Trophoblast cell (in vitro differentiated cells and primary cell): Measurements from ENCODE around the gene TINCR.

Experiments
- DNase-seq, 2 donors: peaks; one replicate each; pipeline ENCODE4 v3.0.0-alpha.2; 2016
- H2AFZ ChIP-seq: 2 replicates; pipeline ENCODE4 v1.6.1; 2013; ENCODE audit warnings: low read length, moderate library complexity, mild to moderate bottlenecking; ENCODE audit not compliant: insufficient read depth, poor library complexity
- H2AK5ac ChIP-seq: 2 replicates; pipeline ENCODE4 v1.6.1; 2013; ENCODE audit warnings: mild to moderate bottlenecking, low read length
- H2BK120ac ChIP-seq: 2 replicates; pipeline ENCODE4 v1.6.1; 2013; ENCODE audit warnings: low read length, mild to moderate bottlenecking, moderate library complexity; ENCODE audit not compliant: insufficient read depth, poor library complexity
- H2BK12ac ChIP-seq: 2 replicates; pipeline ENCODE4 v1.6.1; 2013; ENCODE audit warnings: mild to moderate bottlenecking, low read length, moderate library complexity
- H2BK5ac ChIP-seq: 2 replicates; pipeline ENCODE4 v1.6.1; 2013; ENCODE audit warnings: low read length, low read depth, moderate library complexity, mild to moderate bottlenecking; ENCODE audit not compliant: poor library complexity
- H3K14ac ChIP-seq: 2 replicates; pipeline ENCODE4 v1.6.1; 2013; ENCODE audit warnings: mild to moderate bottlenecking, low read length
- H3K18ac ChIP-seq: 2 replicates; pipeline ENCODE4 v1.6.1; 2013; ENCODE audit warnings: mild to moderate bottlenecking, low read length
- H3K23ac ChIP-seq: 2 replicates; pipeline ENCODE4 v1.6.1; 2013; ENCODE audit warnings: low read length
- H3K27ac ChIP-seq: 2 replicates; pipeline ENCODE4 v1.5.1; 2013; ENCODE audit warnings: low read depth, mild to moderate bottlenecking, inconsistent platforms, low read length, moderate library complexity
- H3K27me3 ChIP-seq: 2 replicates; pipeline ENCODE4 v1.6.1; 2013; ENCODE audit warnings: inconsistent platforms, mild to moderate bottlenecking, low read length, moderate library complexity; ENCODE audit not compliant: insufficient read depth
- H3K36me3 ChIP-seq, 2 experiments: 1 replicate in 1 of 2; 2 replicates in 1 of 2; pipeline ENCODE4 v1.6.1; 2013; ENCODE audit warnings: low read length in 2 of 2, mild to moderate bottlenecking in 2 of 2, moderate library complexity in 1 of 2; ENCODE audit not compliant: insufficient read depth in 2 of 2, control insufficient read depth in 1 of 2
- H3K4ac ChIP-seq: 2 replicates; pipeline ENCODE4 v1.6.1; 2013; ENCODE audit warnings: low read depth, mild to moderate bottlenecking, low read length, moderate library complexity
- H3K4me1 ChIP-seq, 2 experiments: 1 replicate in 1 of 2; 2 replicates in 1 of 2; pipeline ENCODE4 v1.6.1; 2013; ENCODE audit warnings: low read length in 2 of 2, mild to moderate bottlenecking in 2 of 2, moderate library complexity in 1 of 2; ENCODE audit not compliant: insufficient read depth in 2 of 2, control insufficient read depth in 1 of 2
- H3K4me2 ChIP-seq: 2 replicates; pipeline ENCODE4 v1.6.1; 2013; ENCODE audit warnings: inconsistent platforms, mild to moderate bottlenecking, low read length, moderate library complexity
- H3K4me3 ChIP-seq: 2 replicates; pipeline ENCODE4 v1.5.1; 2013; ENCODE audit warnings: mild to moderate bottlenecking, low read depth, low read length, inconsistent platforms
- H3K79me1 ChIP-seq: one replicate; pipeline ENCODE4 v1.6.1; 2013; ENCODE audit warnings: low read length
- H3K79me2 ChIP-seq: 2 replicates; pipeline ENCODE4 v1.6.1; 2013; ENCODE audit warnings: low read length, mild to moderate bottlenecking; ENCODE audit not compliant: control insufficient read depth, insufficient read depth, poor library complexity
- H3K9ac ChIP-seq: 2 replicates; pipeline ENCODE4 v1.6.1; 2013; ENCODE audit warnings: mild to moderate bottlenecking, low read length
- H3K9me3 ChIP-seq: 2 replicates; pipeline ENCODE4 v1.6.1; 2013; ENCODE audit warnings: low read depth, mild to moderate bottlenecking, control low read depth, inconsistent platforms, low read length; ENCODE audit not compliant: insufficient read depth
- H4K12ac ChIP-seq: 2 replicates; pipeline ENCODE4 v1.6.1; 2013; ENCODE audit warnings: low read depth, mild to moderate bottlenecking, low read length, moderate library complexity
- H4K8ac ChIP-seq: 2 replicates; pipeline ENCODE4 v1.6.1; 2013; ENCODE audit warnings: low read depth, mild to moderate bottlenecking, low read length, moderate library complexity
- H4K91ac ChIP-seq: one replicate; pipeline ENCODE4 v1.6.1; 2013; ENCODE audit warnings: low read depth, mild to moderate bottlenecking, low read length, moderate library complexity
- WGBS: extraction: QIAGEN DNeasy Blood & Tissue Kit; methylation state at CpG from one replicate; pipeline ENCODE4 v1.1.7; 2013; ENCODE audit warnings: missing lambda C conversion rate; ENCODE audit not compliant: insufficient read length, insufficient coverage; ENCODE audit errors: extremely low coverage; 5-methylcytosine and 5-hydroxymethylcytosine counted together

TINCR gene

DNA sequence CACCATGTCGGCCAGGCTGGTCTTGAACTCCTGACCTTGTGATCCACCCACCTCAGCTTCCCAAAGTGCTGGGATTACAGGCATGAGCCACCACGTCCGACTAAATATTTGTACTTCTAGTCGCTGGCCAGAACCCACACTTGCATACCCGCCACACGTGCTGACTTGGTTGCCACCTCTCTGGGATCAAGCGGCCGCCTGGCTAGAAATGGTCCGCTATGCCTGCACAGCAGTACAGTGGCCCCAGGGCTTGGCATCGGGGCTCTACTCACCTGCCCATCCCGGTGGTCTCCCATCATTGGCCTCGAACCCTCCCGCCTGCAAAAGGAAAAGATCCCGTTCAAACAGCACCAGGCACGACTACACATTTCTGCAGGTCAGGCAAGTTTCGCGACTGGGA, 23.7 kb upstream of the TINCR start:
- Histone ChIP-seq H3K18ac (no peak overlapping the region), H3K79me1 (no peaks in the 10 kb centered on the region), H3K4me3 (no peak overlapping the region), H3K9ac (no peak overlapping the region), H3K4ac (no peak overlapping the region), H3K14ac (no peak overlapping the region), H3K79me2 (no peaks in the 10 kb centered on the region), H3K23ac (no peak overlapping the region), H3K4me1 (peaks cover under 1 to 3% of the 10 kb centered on the region in 2 experiments), H2BK120ac (no peak overlapping the region), H3K9me3 (peaks cover 3% of the 10 kb centered on the region), H3K4me2 (no peak overlapping the region), H3K36me3 (peaks cover 85 to 91% of the 10 kb centered on the region in 2 experiments), H4K8ac (no peak overlapping the region), H4K12ac (no peak overlapping the region), H3K27ac (no peak overlapping the region), H3K27me3 (no peaks in the 10 kb centered on the region), H2BK5ac (no peak overlapping the region), H4K91ac (no peak overlapping the region), H2AFZ (no peak overlapping the region), H2BK12ac (no peak overlapping the region), H2AK5ac (no peak overlapping the region)
- DNase-seq = no peak
- WGBS = no CpG with 5 or more reads among the region's 17 CpGs

DNA sequence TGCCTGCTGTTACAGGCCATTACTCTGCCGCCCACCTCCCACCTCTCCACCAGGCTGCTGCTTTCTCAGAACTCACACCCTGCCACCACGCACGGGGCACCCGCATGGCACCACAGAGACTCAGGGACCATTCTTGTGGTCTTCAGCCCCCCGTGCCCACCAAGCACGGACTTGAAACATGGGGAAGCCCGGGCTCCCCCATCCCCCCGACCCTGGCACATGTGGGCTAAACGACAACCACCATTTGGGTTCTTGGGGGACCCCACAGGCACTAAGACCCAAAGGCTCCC, 23.1 kb upstream of the TINCR start:
- no peak for DNase-seq
- H2AFZ ChIP-seq = no peak overlapping the region
- peaks cover 7 to 9% of the 10 kb centered on the region in 2 experiments for H3K4me1 ChIP-seq
- H3K4me2 ChIP-seq = no peak overlapping the region
- H3K18ac ChIP-seq = no peak overlapping the region
- H3K27ac ChIP-seq = no peak overlapping the region
- no peak overlapping the region for H2BK5ac ChIP-seq
- H2BK12ac ChIP-seq = no peak overlapping the region
- H3K9ac ChIP-seq = no peak overlapping the region
- H3K79me2 ChIP-seq = no peaks in the 10 kb centered on the region
- H3K79me1 ChIP-seq = no peaks in the 10 kb centered on the region
- H3K14ac ChIP-seq = no peak overlapping the region
- H4K91ac ChIP-seq = no peak overlapping the region
- no peak overlapping the region for H3K4me3 ChIP-seq
- H4K8ac ChIP-seq = no peak overlapping the region
- no peak overlapping the region for H2BK120ac ChIP-seq
- no CpG with 5 or more reads among the region's 9 CpGs for WGBS
- no peak overlapping the region for H3K23ac ChIP-seq
- peaks cover 3% of the 10 kb centered on the region for H3K9me3 ChIP-seq
- H3K4ac ChIP-seq = no peak overlapping the region
- H3K36me3 ChIP-seq = peaks cover 79 to 88% of the 10 kb centered on the region in 2 experiments
- no peak overlapping the region for H4K12ac ChIP-seq
- H3K27me3 ChIP-seq = no peaks in the 10 kb centered on the region
- H2AK5ac ChIP-seq = no peak overlapping the region

DNA sequence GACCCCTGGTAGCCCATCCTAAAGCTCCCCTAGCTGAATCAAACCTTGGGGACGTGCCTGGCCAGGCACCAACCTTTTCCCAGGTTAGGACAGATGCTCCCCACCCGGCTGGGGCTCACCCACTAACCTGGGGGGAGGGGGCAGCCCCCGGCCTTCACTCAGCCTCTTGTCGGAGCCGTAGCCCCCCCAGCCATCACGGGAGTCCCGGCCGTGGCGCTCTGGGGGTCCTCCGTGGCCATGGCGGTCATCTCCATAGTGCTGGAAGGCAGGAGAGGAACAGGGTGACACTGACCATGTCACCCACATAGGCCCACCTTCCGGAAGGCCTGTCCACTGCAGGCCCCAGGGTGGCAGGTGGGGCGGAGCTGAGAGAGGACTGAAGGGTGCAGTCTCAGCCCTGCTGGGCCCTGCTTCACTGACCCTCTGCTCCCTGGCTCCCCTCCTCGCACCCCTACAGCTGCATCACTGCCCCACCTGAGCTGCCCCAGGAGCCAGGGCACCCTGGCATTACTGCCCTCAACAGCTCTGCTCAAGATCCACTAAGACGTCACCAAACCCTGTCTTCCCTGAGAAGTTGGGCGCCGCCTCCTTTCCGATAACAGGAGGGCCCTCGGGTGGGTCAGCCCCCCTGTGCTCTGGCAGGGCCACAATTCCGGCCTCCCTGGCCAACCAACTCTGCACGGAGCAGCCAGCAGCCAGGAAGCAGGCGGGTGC, 22.6 kb upstream of the TINCR start:
- H2BK120ac ChIP-seq = no peak overlapping the region
- H4K8ac ChIP-seq = no peak overlapping the region
- H3K14ac ChIP-seq = no peak overlapping the region
- no peak overlapping the region for H4K91ac ChIP-seq
- H3K79me2 ChIP-seq = no peaks in the 10 kb centered on the region
- no peak overlapping the region for H3K27ac ChIP-seq
- H3K9me3 ChIP-seq = peaks cover 3% of the 10 kb centered on the region
- no peak overlapping the region for H3K9ac ChIP-seq
- no peak overlapping the region for H2AK5ac ChIP-seq
- H3K36me3 ChIP-seq = peaks cover 74 to 85% of the 10 kb centered on the region in 2 experiments
- no peak overlapping the region for H3K18ac ChIP-seq
- H3K4me2 ChIP-seq = no peak overlapping the region
- H3K4me3 ChIP-seq = no peak overlapping the region
- H2BK12ac ChIP-seq = no peak overlapping the region
- WGBS = no CpG with 5 or more reads among the region's 22 CpGs
- H3K27me3 ChIP-seq = no peaks in the 10 kb centered on the region
- no peak overlapping the region for H2BK5ac ChIP-seq
- H3K79me1 ChIP-seq = no peaks in the 10 kb centered on the region
- H3K4ac ChIP-seq = no peak overlapping the region
- no peak overlapping the region for H2AFZ ChIP-seq
- H4K12ac ChIP-seq = no peak overlapping the region
- no peak overlapping the region for H3K23ac ChIP-seq
- peaks cover 9 to 12% of the 10 kb centered on the region in 2 experiments for H3K4me1 ChIP-seq
- no peak for DNase-seq

DNA sequence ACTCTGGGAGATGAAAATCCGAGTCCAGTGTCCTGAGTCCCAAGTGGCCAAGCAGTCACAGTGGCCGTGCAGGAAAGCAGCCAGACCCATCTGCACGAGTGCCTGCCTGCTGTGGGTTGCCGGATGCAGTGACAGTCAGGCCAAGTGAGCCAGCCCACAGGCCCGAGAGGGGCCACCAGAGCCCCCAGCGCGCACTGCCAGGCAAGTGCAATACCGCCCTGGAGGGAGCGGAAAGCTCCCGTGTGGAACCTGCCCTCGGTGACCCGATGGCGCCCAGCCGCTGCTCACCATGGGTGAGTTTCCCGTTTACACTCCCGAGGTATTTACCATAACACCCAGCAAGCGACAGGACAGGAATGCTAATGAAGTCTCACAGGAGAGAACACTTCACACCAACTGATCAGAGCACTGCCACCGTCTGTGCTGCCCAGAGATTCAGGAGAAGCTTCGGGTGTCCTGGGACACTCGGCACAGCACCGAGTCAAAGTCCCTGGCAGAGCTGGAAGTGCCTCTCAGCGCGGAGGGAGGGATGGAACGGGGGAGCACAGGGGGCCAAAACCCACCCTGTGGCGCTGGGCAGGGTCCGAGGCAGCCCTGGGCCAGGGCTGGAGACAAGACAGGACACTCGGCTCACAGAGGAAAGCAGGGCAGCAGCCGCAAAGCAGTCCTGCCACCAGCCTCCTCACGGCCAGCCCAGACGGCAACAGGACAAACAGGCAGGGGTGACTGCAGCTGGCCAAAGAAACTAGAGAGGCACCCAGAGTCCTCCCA, 21.3 kb upstream of the TINCR start:
- Histone ChIP-seq H3K4me2 (no peak overlapping the region), H3K18ac (no peak overlapping the region), H3K79me1 (no peaks in the 10 kb centered on the region), H3K79me2 (no peaks in the 10 kb centered on the region), H2AFZ (no peak overlapping the region), H2AK5ac (no peak overlapping the region), H3K4me1 (peaks cover 9 to 12% of the 10 kb centered on the region in 2 experiments), H2BK5ac (no peak overlapping the region), H3K36me3 (peaks cover 63 to 76% of the 10 kb centered on the region in 2 experiments), H2BK120ac (no peak overlapping the region), H4K8ac (no peak overlapping the region), H3K14ac (no peak overlapping the region), H3K27ac (no peak overlapping the region), H3K4me3 (no peak overlapping the region), H3K27me3 (no peaks in the 10 kb centered on the region), H4K12ac (no peak overlapping the region), H3K23ac (no peak overlapping the region), H3K9me3 (peaks cover 1% of the 10 kb centered on the region), H3K9ac (no peak overlapping the region), H3K4ac (no peak overlapping the region), H4K91ac (no peak overlapping the region), H2BK12ac (no peak overlapping the region)
- no CpG with 5 or more reads among the region's 30 CpGs for WGBS
- no peak for DNase-seq
